HepG2 (cell line): Measurements from ENCODE around the gene WNT3. TPM values are rescaled to one million over a fixed set of nuclear protein-coding genes. Genes with fewer than 3 reads are reported as not detected.

ENCODE experiments used
- CCAR2 ChIP-seq: fragments of 200-400 bp; formaldehyde crosslinking; optimal IDR thresholded peaks from 2 replicates; pipeline ENCODE3; 2018; ENCODE audit warnings: low read depth, mild to moderate bottlenecking, low read length, moderate library complexity
- FOXA1 ChIP-seq, 2 experiments: fragments of 450-650 bp in 1 of 2; sonication (generic) in 1 of 2; formaldehyde crosslinking in 1 of 2; IDR thresholded peaks; 2 replicates each; pipeline versions ENCODE4 v1.4.0 to v1.6.1; 2016 to 2020; ENCODE audit warnings: missing genetic modification reagents in 1 of 2
- KMT2A ChIP-seq: sonication (generic); formaldehyde crosslinking; IDR thresholded peaks from 2 replicates; pipeline ENCODE4 v1.4.0; 2020; ENCODE audit warnings: missing genetic modification reagents
- MTF2 ChIP-seq: sonication (generic); formaldehyde crosslinking; IDR thresholded peaks from 2 replicates; pipeline ENCODE4 v1.5.0; 2020; ENCODE audit warnings: missing genetic modification reagents, borderline replicate concordance
- MZF1 ChIP-seq: sonication (generic); formaldehyde crosslinking; IDR thresholded peaks from 2 replicates; pipeline ENCODE4 v1.8.1; 2023; ENCODE audit warnings: mild to moderate bottlenecking, missing genetic modification reagents, borderline replicate concordance
- NBN ChIP-seq: fragments of 450-650 bp; conservative IDR thresholded peaks from 2 replicates; pipeline ENCODE4 v1.6.1; 2017
- SSRP1 ChIP-seq: IDR thresholded peaks from 2 replicates; pipeline ENCODE4 v1.6.1; 2016; ENCODE audit warnings: control low read depth
- TCF7 ChIP-seq: sonication (generic); IDR thresholded peaks from 2 replicates; pipeline ENCODE4 v1.6.1; 2016; ENCODE audit warnings: antibody characterized with exemption, low read depth
- ZNF350 ChIP-seq: sonication (generic); formaldehyde crosslinking; IDR thresholded peaks from 2 replicates; pipeline ENCODE4 v1.4.0; 2020; ENCODE audit warnings: mild to moderate bottlenecking, low read depth, missing genetic modification reagents, borderline replicate concordance
- ZNF780A ChIP-seq: sonication (generic); formaldehyde crosslinking; IDR thresholded peaks from 2 replicates; pipeline ENCODE4 v1.8.0; 2022; ENCODE audit warnings: mild to moderate bottlenecking, missing genetic modification reagents, moderate library complexity
- polyA plus RNA-seq, 8 experiments: library from polyadenylated mRNA; depleted of rRNA in 3 of 8; stranded (reverse) in 7 of 8; unstranded in 1 of 8; fragments of >200 nt; fragmentation: Illumina TruSeq in 4 of 8; extraction: Trizol in 4 of 8; gene quantifications; 2 replicates each; pipeline versions ENCODE4 v1.2.1 to v1.2.3, GENCODE V29; 2011 to 2016; ENCODE audit warnings: low read depth in 4 of 8, missing spikeins in 1 of 8, mixed read lengths in 1 of 8; ENCODE audit not compliant: insufficient read depth in 1 of 8
- total RNA-seq, 5 experiments: library from RNA; depleted of rRNA; stranded (reverse); fragments of >200 nt; fragmentation: Illumina TruSeq; extraction: Trizol; gene quantifications; 2 replicates each; pipeline ENCODE4 v1.2.3, GENCODE V29; 2016; ENCODE audit warnings: low read depth in 1 of 5
- TF ChIP-seq, protein P1 (sequence below): sonication (generic); formaldehyde crosslinking; IDR thresholded peaks from 2 replicates; pipeline ENCODE4 v1.9.0; 2021; ENCODE audit warnings: mild to moderate bottlenecking, missing genetic modification reagents
- TF ChIP-seq, protein P2 (sequence below), 2 experiments: fragments of 450-650 bp in 1 of 2; sonication (generic) in 1 of 2; formaldehyde crosslinking in 1 of 2; IDR thresholded peaks; 2 replicates each; pipeline versions ENCODE4 v1.6.1 to v1.8.0; 2016 to 2022; ENCODE audit warnings: antibody characterized with exemption in 1 of 2, mild to moderate bottlenecking in 1 of 2, missing genetic modification reagents in 1 of 2

WNT3 gene
- total and polyA plus RNA-seq, 2 of the 13 experiments (the other 11 are each of a cell fraction or from before 2014, with no cell fraction given): 8.5 to 10.3 TPM

DNA sequence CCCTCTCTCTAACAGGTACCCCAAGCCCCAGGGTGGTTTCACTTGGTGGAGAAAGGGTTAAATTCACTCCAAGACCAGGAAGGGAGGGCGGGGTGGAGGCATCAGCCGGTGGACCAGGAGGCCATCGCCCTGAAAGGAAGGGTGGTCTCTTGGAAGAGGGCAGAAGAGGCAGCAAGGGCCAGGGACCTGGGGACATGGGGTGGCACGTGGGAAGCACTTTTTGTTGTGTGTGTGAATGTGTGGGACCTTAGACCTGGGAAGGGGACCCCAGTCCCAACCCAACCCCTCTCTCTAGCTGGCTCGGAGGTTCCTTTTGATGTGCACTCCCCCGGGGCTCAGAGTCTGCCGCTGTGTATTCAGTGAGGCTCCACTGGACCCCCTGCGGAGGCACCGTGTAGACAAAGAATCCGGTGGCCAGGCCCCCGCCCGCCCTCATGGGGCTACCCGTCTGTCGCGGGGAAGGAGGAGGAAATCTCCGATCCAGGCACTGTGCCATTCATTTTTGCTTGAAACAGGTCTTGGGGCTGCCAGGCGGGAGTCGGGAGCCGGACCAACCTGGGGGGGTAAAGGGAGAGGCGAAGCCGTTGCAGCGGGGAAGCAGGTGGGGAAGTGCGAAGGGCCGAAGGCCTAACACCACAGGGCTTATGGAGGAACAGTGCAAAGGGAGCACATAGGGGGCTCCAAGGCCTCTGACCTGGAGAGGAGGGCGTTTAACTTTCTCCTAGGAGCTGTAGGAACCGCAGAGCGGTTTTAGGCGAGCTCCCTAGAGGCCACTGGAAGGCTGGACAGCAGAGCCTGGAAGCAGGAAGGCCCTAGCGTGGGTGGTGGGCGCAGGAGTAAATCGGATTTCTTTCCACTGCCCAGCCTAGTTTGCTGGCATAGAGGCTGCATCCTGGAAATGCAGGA is 3.2 kb upstream of the WNT3 start (continued):
- TF ChIP-seq NBN (no peak), TCF7 (peak; percentile 18; the same call in 1 of the 2 replicates), ZNF780A (CRISPR knock-in tag) (no peak), CCAR2 (no peak), KMT2A (CRISPR knock-in tag) (no peak), FOXA1 (IDR thresholded peaks at IDR 0.05) (no peak), FOXA1 (CRISPR knock-in tag; IDR thresholded peaks at IDR 0.05) (peak; percentile 20; the same call in 1 of the 2 replicates), ZNF350 (CRISPR knock-in tag) (0 out of 2 replicates have a peak, but pooled peaks have one; percentile 0), MZF1 (CRISPR knock-in tag) (no peak), MTF2 (CRISPR knock-in tag) (peak; percentile 14; the same call in 1 of the 2 replicates), SSRP1 (CRISPR knock-in tag) (no peak)
- TF ChIP-seq, protein P1, sequence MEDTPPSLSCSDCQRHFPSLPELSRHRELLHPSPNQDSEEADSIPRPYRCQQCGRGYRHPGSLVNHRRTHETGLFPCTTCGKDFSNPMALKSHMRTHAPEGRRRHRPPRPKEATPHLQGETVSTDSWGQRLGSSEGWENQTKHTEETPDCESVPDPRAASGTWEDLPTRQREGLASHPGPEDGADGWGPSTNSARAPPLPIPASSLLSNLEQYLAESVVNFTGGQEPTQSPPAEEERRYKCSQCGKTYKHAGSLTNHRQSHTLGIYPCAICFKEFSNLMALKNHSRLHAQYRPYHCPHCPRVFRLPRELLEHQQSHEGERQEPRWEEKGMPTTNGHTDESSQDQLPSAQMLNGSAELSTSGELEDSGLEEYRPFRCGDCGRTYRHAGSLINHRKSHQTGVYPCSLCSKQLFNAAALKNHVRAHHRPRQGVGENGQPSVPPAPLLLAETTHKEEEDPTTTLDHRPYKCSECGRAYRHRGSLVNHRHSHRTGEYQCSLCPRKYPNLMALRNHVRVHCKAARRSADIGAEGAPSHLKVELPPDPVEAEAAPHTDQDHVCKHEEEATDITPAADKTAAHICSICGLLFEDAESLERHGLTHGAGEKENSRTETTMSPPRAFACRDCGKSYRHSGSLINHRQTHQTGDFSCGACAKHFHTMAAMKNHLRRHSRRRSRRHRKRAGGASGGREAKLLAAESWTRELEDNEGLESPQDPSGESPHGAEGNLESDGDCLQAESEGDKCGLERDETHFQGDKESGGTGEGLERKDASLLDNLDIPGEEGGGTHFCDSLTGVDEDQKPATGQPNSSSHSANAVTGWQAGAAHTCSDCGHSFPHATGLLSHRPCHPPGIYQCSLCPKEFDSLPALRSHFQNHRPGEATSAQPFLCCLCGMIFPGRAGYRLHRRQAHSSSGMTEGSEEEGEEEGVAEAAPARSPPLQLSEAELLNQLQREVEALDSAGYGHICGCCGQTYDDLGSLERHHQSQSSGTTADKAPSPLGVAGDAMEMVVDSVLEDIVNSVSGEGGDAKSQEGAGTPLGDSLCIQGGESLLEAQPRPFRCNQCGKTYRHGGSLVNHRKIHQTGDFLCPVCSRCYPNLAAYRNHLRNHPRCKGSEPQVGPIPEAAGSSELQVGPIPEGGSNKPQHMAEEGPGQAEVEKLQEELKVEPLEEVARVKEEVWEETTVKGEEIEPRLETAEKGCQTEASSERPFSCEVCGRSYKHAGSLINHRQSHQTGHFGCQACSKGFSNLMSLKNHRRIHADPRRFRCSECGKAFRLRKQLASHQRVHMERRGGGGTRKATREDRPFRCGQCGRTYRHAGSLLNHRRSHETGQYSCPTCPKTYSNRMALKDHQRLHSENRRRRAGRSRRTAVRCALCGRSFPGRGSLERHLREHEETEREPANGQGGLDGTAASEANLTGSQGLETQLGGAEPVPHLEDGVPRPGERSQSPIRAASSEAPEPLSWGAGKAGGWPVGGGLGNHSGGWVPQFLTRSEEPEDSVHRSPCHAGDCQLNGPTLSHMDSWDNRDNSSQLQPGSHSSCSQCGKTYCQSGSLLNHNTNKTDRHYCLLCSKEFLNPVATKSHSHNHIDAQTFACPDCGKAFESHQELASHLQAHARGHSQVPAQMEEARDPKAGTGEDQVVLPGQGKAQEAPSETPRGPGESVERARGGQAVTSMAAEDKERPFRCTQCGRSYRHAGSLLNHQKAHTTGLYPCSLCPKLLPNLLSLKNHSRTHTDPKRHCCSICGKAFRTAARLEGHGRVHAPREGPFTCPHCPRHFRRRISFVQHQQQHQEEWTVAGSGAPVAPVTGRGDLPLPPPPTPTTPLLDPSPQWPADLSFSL (CRISPR knock-in tag): peak; percentile 16; the same call in 1 of the 2 replicates
- TF ChIP-seq, protein P2, sequence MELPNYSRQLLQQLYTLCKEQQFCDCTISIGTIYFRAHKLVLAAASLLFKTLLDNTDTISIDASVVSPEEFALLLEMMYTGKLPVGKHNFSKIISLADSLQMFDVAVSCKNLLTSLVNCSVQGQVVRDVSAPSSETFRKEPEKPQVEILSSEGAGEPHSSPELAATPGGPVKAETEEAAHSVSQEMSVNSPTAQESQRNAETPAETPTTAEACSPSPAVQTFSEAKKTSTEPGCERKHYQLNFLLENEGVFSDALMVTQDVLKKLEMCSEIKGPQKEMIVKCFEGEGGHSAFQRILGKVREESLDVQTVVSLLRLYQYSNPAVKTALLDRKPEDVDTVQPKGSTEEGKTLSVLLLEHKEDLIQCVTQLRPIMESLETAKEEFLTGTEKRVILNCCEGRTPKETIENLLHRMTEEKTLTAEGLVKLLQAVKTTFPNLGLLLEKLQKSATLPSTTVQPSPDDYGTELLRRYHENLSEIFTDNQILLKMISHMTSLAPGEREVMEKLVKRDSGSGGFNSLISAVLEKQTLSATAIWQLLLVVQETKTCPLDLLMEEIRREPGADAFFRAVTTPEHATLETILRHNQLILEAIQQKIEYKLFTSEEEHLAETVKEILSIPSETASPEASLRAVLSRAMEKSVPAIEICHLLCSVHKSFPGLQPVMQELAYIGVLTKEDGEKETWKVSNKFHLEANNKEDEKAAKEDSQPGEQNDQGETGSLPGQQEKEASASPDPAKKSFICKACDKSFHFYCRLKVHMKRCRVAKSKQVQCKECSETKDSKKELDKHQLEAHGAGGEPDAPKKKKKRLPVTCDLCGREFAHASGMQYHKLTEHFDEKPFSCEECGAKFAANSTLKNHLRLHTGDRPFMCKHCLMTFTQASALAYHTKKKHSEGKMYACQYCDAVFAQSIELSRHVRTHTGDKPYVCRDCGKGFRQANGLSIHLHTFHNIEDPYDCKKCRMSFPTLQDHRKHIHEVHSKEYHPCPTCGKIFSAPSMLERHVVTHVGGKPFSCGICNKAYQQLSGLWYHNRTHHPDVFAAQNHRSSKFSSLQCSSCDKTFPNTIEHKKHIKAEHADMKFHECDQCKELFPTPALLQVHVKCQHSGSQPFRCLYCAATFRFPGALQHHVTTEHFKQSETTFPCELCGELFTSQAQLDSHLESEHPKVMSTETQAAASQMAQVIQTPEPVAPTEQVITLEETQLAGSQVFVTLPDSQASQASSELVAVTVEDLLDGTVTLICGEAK (IDR thresholded peaks at IDR 0.05): no peak
- TF ChIP-seq, protein P2 (CRISPR knock-in tag; IDR thresholded peaks at IDR 0.05): no peak
